PC-3 (cell line): ENCODE measurements around the gene YKT6. TPM values are rescaled to one million over a fixed set of nuclear protein-coding genes. Genes with fewer than 3 reads are reported as not detected.

ENCODE experiments used
- ATAC-seq: fragments of 200-7000 bp; cut with Tn5 transposase; 2 replicates; pipeline ENCODE4 v1.9.1; 2020; ENCODE audit warnings: mild to moderate bottlenecking, moderate library complexity
- BruUV-seq: library from RNA; stranded (reverse); fragments of 400-500 nt; replicated peaks from 2 replicates; lab custom pipeline; 2021; lab: Mats Ljungman, UMichigan
- CTCF ChIA-PET: fragments of 300-600 bp; sonication (Branson Sonifier 250); formaldehyde crosslinking; loops from one replicate; lab custom pipeline; 2022; ENCODE audit warnings: antibody characterized with exemption; lab: Charles Lee
- POLR2A ChIA-PET: fragments of 300-600 bp; sonication (Branson Sonifier 250); formaldehyde crosslinking; loops from one replicate; lab custom pipeline; 2022; ENCODE audit warnings: antibody characterized with exemption; ENCODE audit not compliant: unreplicated experiment; lab: Charles Lee
- DNase-seq: peaks from one replicate; pipeline ENCODE4 v3.0.0-alpha.2; 2015
- H2AFZ ChIP-seq: fragments of 300-600 bp; sonication (generic); 2 replicates; pipeline ENCODE4 v1.6.0; 2016; ENCODE audit warnings: antibody characterized with exemption, low read length
- H3F3A ChIP-seq: fragments of 300-600 bp; sonication (generic); one replicate; pipeline ENCODE4 v1.6.0; 2017; ENCODE audit warnings: antibody characterized with exemption, low read length, control low read depth, mild to moderate bottlenecking; ENCODE audit not compliant: unreplicated experiment
- H3K27ac ChIP-seq: fragments of 300-600 bp; sonication (generic); 2 replicates; pipeline ENCODE4 v1.5.1; 2016; ENCODE audit warnings: mild to moderate bottlenecking, low read length
- H3K27me3 ChIP-seq: fragments of 300-600 bp; sonication (generic); 2 replicates; pipeline ENCODE4 v1.6.1; 2016; ENCODE audit warnings: low read length, mixed read lengths
- H3K36me3 ChIP-seq: fragments of 300-600 bp; sonication (generic); 2 replicates; pipeline ENCODE4 v1.6.1; 2016; ENCODE audit warnings: low read depth, mixed run types, low read length, mixed read lengths
- H3K4me1 ChIP-seq: fragments of 300-600 bp; sonication (generic); 2 replicates; pipeline ENCODE4 v1.5.1; 2016; ENCODE audit warnings: low read length; ENCODE audit not compliant: insufficient read depth
- H3K4me2 ChIP-seq: fragments of 300-600 bp; sonication (generic); 2 replicates; pipeline ENCODE4 v1.6.0; 2016; ENCODE audit warnings: low read length
- H3K4me3 ChIP-seq: fragments of 300-600 bp; sonication (generic); 2 replicates; pipeline ENCODE4 v1.5.1; 2016; ENCODE audit warnings: mild to moderate bottlenecking, low read length, mixed read lengths
- H3K79me2 ChIP-seq: fragments of 300-600 bp; sonication (generic); 2 replicates; pipeline ENCODE4 v1.6.1; 2017; ENCODE audit warnings: low read length, mixed read lengths
- H3K9ac ChIP-seq: fragments of 300-600 bp; sonication (generic); 2 replicates; pipeline ENCODE4 v1.6.0; 2016; ENCODE audit warnings: mild to moderate bottlenecking, low read length
- H3K9me2 ChIP-seq: fragments of 300-600 bp; sonication (generic); replicated peaks from 2 replicates; pipeline ENCODE4 v1.6.1; 2016; ENCODE audit warnings: mixed run types, low read length, mixed read lengths
- H3K9me3 ChIP-seq: fragments of 300-600 bp; sonication (generic); 2 replicates; pipeline ENCODE4 v1.6.1; 2016; ENCODE audit warnings: low read length, mixed read lengths
- H4K20me1 ChIP-seq: fragments of 300-600 bp; sonication (generic); 2 replicates; pipeline ENCODE4 v1.6.1; 2016; ENCODE audit warnings: low read length, mixed read lengths
- EZH2 ChIP-seq: fragments of 300-600 bp; sonication (generic); IDR thresholded peaks from one replicate; pipeline ENCODE4 v1.6.1; 2017; ENCODE audit warnings: antibody characterized with exemption, mild to moderate bottlenecking, low read length; ENCODE audit not compliant: unreplicated experiment
- EZH2phosphoT487 ChIP-seq: fragments of 300-600 bp; sonication (generic); IDR thresholded peaks from 2 replicates; pipeline ENCODE4 v1.6.1; 2018; ENCODE audit warnings: mild to moderate bottlenecking, antibody characterized with exemption, low read length, borderline replicate concordance
- intact Hi-C: fragments of 100-400 bp; cut with micrococcal nuclease; formaldehyde crosslinking; loops from 2 replicates; pipeline ENCODE4 v1.9.0; 2023
- total RNA-seq: library from RNA; depleted of rRNA; stranded (reverse); fragments of >200 nt; gene quantifications from 2 replicates; pipeline ENCODE4 v1.2.3, GENCODE V29; 2014
- TF ChIP-seq, protein P1 (sequence below): fragments of 300-600 bp; sonication (generic); conservative IDR thresholded peaks from 2 replicates; pipeline ENCODE4 v1.5.1; 2017; ENCODE audit warnings: antibody characterized with exemption, low read depth, mild to moderate bottlenecking, low read length

The YKT6 gene
- total RNA-seq, 1 experiment from 2014 or later: 133 TPM

DNA sequence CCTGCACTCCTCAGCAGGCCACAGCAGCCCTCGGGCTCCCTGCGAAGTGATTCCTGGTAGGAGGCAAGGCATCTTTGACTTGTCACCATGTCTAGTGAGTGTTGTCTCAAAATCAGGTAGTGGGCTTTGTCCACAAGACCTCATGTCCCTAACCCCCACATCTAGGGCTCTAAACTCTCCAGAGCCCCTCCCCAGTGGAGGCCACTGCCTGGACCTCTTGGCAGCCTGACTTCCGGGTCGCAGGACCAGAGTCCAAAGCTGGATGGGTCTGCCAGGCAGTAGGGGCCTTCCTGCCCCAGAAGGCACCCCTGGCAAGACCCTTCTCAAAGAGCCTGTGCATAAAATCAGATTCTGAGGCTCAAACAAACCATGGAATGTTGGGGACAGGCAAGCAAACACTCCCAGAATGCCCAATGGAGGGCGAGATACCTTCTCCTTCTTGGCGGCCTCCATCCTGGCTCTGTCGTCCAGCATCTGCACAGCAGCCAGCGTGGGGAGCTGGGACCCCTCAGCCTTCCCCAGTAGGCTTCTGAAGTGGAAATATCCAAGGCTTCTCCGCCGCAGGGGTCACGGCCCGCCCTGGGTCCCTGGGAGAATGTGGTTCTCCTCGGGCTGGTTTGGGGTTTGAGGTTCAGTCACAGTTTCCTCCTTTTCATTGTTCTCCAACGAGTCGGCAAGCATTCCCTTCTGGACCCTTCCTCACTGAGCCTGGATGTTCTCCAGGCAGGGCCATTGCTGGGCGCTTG lies 12.1 kb upstream of the YKT6 start:
- H3K9ac ChIP-seq: no peak overlapping the region
- H3K9me2 ChIP-seq: no peaks in the 10 kb centered on the region
- no peaks in the 10 kb centered on the region for H3K27me3 ChIP-seq
- POLR2A ChIA-PET: no interaction called here
- H2AFZ ChIP-seq: no peak overlapping the region
- DNase-seq (no peak), ATAC-seq (no peak)
- H3K4me2 ChIP-seq: no peak overlapping the region
- CTCF ChIA-PET: no interaction called here
- no peaks in the 10 kb centered on the region for H4K20me1 ChIP-seq
- H3F3A ChIP-seq: no peaks in the 10 kb centered on the region
- no peak overlapping the region for H3K27ac ChIP-seq
- intact Hi-C loops: no loop called here
- H3K4me3 ChIP-seq: no peak overlapping the region
- TF ChIP-seq, protein P1, sequence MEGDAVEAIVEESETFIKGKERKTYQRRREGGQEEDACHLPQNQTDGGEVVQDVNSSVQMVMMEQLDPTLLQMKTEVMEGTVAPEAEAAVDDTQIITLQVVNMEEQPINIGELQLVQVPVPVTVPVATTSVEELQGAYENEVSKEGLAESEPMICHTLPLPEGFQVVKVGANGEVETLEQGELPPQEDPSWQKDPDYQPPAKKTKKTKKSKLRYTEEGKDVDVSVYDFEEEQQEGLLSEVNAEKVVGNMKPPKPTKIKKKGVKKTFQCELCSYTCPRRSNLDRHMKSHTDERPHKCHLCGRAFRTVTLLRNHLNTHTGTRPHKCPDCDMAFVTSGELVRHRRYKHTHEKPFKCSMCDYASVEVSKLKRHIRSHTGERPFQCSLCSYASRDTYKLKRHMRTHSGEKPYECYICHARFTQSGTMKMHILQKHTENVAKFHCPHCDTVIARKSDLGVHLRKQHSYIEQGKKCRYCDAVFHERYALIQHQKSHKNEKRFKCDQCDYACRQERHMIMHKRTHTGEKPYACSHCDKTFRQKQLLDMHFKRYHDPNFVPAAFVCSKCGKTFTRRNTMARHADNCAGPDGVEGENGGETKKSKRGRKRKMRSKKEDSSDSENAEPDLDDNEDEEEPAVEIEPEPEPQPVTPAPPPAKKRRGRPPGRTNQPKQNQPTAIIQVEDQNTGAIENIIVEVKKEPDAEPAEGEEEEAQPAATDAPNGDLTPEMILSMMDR: no peak
- TF ChIP-seq EZH2: no peak
- TF ChIP-seq EZH2phosphoT487: no peak
- H3K79me2 ChIP-seq: no peaks in the 10 kb centered on the region
- no peaks in the 10 kb centered on the region for H3K9me3 ChIP-seq
- H3K36me3 ChIP-seq: no peaks in the 10 kb centered on the region
- BruUV-seq: no TSS peak
- peaks cover 17% of the 10 kb centered on the region for H3K4me1 ChIP-seq

DNA sequence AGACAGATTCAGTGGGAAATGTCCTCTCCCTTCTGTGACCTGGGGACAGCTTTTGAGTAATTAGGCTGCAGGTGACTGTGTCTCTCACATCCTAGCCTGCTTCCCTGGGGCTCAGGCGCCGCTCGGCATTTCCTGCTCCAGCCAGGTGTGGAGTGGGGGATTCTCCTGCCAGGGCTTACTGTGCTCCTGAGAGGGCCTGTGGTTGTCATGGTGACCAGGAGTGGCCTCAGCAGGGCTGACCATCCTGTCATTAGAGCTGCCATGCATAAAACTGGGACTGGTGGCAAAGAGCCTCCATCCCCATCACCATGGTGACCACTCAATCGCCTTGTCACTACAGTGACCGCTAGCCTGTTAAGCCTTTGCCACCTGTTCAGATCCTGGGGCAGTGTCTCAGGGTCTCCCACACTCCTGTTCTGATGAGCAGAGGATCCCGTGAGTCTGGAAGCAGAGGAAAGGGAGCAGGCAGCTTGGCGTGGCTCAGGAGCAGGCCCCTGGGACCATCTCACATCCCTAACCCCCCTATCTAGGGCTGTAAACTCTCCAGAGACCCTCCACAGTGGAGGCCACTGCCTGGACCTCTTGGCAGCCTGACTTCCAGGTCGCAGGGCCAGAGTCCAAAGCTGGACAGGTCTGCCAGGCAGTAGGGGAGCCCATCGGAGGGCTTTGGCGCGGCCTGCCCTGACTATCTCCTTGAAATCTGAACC lies 11.3 kb upstream of the YKT6 start, which contains the start of gene GCK:
Gene GCK, minus strand, starts transcription at position 154 of the 707 bp plus-strand sequence. CDS start 486 bp downstream, outside the sequence.
- H3K4me3 ChIP-seq: no peak within 1 kb of the TSS
- DNase-seq (no peak), ATAC-seq (no peak)
- CTCF ChIA-PET: no interaction called here
- no peaks in the 10 kb centered on the region for H3K79me2 ChIP-seq
- POLR2A ChIA-PET: no interaction called here
- no peak within 1 kb of the TSS for H3K4me2 ChIP-seq
- no TSS peak for BruUV-seq
- peaks cover 10% of the 10 kb centered on the region for H3K4me1 ChIP-seq
- H4K20me1 ChIP-seq: no peaks in the 10 kb centered on the region
- H3K27ac ChIP-seq: no peak within 1 kb of the TSS
- no peak within 1 kb of the TSS for H3K9ac ChIP-seq
- no peaks in the 10 kb centered on the region for H3K9me3 ChIP-seq
- intact Hi-C loops: no loop called here
- H2AFZ ChIP-seq: no peak within 1 kb of the TSS
- H3K9me2 ChIP-seq: no peaks in the 10 kb centered on the region
- TF ChIP-seq, protein P1: no peak
- TF ChIP-seq EZH2: no peak
- no peak for TF ChIP-seq EZH2phosphoT487
- H3F3A ChIP-seq: no peaks in the 10 kb centered on the region
- no peaks in the 10 kb centered on the region for H3K27me3 ChIP-seq
- no peaks in the 10 kb centered on the region for H3K36me3 ChIP-seq
